GM06990 (cell line): ENCODE results near the gene ARHGEF16.

Experiments
- DNase-seq: peaks from one replicate; pipeline ENCODE4 v3.0.0-alpha.2; 2011; ENCODE audit not compliant: insufficient read length; ENCODE audit errors: extremely low read depth
- H3K27me3 ChIP-seq: replicated peaks from 2 replicates; pipeline ENCODE4 v1.6.0; 2011; ENCODE audit warnings: low read length; ENCODE audit not compliant: control insufficient read depth, insufficient read depth
- H3K36me3 ChIP-seq: 2 replicates; pipeline ENCODE4 v1.5.1; 2011; ENCODE audit warnings: low read length; ENCODE audit not compliant: control insufficient read depth, insufficient read depth
- H3K4me3 ChIP-seq: replicated peaks from 2 replicates; pipeline ENCODE4 v1.5.1; 2011; ENCODE audit warnings: low read depth, mild to moderate bottlenecking, control low read depth, low read length
- CTCF ChIP-seq: IDR thresholded peaks from 2 replicates; pipeline ENCODE4 v1.5.1; 2011; ENCODE audit warnings: low read length, control low read depth, mild to moderate bottlenecking, inconsistent platforms; ENCODE audit not compliant: insufficient read depth, poor library complexity, severe bottlenecking

The ARHGEF16 gene

DNA sequence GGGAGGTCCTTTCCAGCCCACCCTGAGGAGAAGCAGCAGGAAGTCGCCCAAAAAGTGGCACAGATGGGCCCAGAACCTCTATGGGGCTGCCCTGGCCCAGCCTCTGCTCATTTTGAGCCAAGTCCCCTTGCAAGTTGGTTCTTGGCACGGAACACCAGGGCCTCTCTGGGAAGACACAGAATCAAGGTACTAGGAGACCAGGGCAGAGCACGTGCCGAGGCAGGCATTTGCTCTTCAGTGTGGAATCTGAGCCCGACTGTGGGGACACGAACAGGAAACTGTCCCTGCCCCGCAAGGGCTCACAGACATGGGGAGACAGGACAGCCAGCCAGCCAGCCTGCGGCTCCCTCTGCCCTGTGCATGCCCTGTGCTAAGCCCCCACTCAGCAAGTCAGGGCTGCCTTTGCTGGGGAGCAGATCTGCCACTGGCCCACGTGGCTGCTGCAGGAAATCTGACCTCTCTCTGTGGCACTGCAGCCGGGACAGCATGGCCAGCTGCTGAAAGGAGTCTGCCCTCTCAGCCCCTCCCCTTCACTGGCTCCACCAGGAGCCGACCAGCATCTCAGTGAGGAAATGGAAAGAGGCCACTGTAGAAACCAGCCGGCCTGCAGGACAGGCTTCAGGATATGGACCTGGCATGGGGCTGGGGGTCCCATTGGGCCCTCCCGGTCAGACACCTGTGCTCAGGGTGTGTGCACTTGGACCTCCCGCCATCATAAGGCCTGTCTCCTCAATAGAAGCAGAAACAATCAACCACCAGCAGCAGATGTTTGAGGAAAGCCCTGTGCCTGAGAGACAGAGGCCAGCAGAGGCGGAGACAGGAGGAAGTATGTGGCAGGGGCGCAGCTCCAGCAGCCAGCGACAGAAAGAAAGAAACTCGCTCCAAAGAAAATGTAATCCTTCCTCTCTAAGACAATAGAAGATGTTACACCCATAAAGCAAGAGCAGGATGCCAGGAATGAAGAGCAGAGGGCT is 3.7 kb downstream of the ARHGEF16 start:
- Histone ChIP-seq H3K4me3 (no peak overlapping the region), H3K36me3 (no peaks in the 10 kb centered on the region), H3K27me3 (peaks cover 3% of the 10 kb centered on the region; the same call in 1 of the 2 replicates)
- DNase-seq = no peak
- TF ChIP-seq CTCF = no peak

GRCh38 chr1:3459051-3459908 is 4.8 kb downstream of the ARHGEF16 start:
- DNase-seq = no peak
- Histone ChIP-seq H3K36me3 (no peaks in the 10 kb centered on the region), H3K27me3 (no peaks in the 10 kb centered on the region; the same call in 1 of the 2 replicates), H3K4me3 (no peak overlapping the region)
- no peak for TF ChIP-seq CTCF

DNA sequence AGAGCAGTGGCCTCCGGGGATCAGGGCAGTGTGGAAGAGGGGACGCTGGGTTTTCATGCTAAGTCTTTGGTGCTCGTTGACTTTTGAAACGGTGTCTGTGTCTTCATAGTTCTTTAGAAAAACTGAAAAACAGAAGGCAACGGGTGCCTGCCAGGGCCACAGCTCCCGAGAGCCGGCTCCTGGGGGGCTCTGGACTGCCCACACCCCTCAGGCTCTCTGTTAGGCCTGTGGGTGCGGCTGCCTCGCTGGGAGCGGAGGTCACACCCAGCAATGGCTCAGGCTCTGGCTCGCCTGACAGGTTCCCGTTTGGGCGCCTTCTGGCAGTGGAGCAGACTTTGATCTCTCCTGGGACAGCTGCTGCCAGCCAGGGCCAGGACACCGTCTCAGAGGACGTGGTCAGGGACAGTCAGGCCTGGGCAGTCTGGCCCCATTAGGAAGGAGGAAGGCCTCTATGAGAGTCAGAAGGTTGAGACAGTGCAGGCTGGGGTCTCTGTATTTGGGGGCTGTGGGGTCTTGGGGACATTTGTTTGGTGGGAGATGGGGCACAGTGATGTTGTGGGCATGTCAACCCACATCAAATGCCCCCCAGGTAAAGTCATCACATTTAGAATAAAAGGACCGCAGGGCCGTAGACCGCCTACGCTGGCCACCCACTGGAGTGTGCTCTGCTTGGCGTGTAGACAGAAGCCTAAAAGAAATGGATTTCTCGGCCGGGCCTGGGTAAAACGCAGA is 5.6 kb downstream of the ARHGEF16 start:
- Histone ChIP-seq H3K36me3 (no peaks in the 10 kb centered on the region), H3K27me3 (no peaks in the 10 kb centered on the region; the same call in 1 of the 2 replicates), H3K4me3 (no peak overlapping the region)
- DNase-seq = no peak
- no peak for TF ChIP-seq CTCF

DNA sequence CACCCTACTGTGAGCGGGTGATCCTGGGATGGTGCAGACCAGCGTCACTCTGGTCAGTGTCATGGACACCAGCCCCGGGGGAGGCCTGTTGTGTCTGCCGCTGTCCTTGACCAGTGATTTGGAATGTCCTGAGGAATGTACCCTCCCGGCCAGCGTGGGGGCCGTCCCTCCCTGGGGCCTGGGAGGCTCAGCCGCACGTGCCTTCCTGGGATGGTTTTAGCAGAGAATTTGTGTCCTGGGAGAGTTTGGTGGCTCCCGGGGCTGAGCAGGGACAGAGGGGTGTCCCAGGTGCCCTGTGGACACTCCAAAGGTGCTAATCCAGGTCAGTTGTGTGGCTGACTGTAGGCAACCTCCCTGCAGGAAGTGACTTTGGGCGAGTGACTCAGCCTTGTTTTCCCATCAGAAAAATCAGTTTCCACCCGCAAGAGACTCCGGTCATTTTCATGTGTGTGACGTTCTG is 6.2 kb downstream of the ARHGEF16 start:
- no peaks in the 10 kb centered on the region; the same call in 1 of the 2 replicates for H3K27me3 ChIP-seq
- no peaks in the 10 kb centered on the region for H3K36me3 ChIP-seq
- no peak for TF ChIP-seq CTCF
- DNase-seq = no peak
- no peak overlapping the region for H3K4me3 ChIP-seq

DNA sequence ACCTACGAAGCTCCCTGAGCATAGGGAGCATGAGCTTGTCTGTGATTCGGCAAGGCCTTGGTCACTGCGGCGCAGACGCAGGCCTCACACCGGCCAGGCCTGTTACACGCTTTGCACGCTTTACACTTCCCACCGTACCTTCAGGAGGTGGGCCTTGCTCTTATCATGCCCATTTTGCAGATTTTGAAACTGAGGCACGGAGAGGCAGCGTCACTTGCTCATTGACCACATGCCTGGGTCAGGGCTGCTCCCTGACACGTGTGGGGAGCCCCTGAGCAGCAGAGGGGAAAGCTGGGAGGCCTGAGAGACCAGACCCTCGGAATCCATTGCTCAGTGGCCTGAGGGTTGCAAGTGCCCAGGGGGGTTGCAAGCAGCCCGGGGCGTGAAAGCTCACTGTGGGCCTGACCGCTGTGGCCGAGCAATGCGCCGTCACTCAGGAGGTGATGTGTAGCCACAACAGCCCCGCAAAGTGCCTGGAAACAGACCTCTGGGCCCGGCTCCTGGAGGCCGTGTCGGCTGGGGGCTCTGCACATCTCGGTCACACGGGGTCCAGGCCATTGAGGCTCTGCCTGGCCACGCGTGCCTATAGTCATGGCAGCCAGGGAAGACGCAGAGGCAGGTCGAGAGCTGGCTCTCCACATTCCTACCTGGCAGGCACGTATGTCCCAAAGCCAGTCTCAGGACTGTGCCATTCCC is 6.9 kb downstream of the ARHGEF16 start:
- no peaks in the 10 kb centered on the region for H3K36me3 ChIP-seq
- no peak for TF ChIP-seq CTCF
- no peak for DNase-seq
- H3K4me3 ChIP-seq = no peak overlapping the region
- peaks cover 1% of the 10 kb centered on the region; the same call in 1 of the 2 replicates for H3K27me3 ChIP-seq
